Astrocyte of the spinal cord (primary cell): ENCODE results near the gene GP1BA.
"Not testable (repeated sequence)": the region's sequence is repeated elsewhere in the genome, so short reads cannot be mapped to it uniquely, and the experiment has no call there.

ENCODE experiments used
- DNase-seq: peaks from one replicate; pipeline ENCODE4 v3.0.0; 2011; ENCODE audit warnings: low read depth, low spot score
- H3K4me3 ChIP-seq: 2 replicates; pipeline ENCODE4 v1.5.1; 2011; ENCODE audit warnings: low read depth, mild to moderate bottlenecking, low read length, moderate library complexity
- in situ Hi-C: cut with HindIII; loops from 2 replicates; pipeline ENCODE4 v1.10.0; 2017; ENCODE audit warnings: low sequenced_read_pairs
- TF ChIP-seq, protein P1 (sequence below): IDR thresholded peaks from 2 replicates; pipeline ENCODE4 v1.5.1; 2012; ENCODE audit warnings: low read depth, mild to moderate bottlenecking, low read length, inconsistent platforms

GP1BA gene

DNA sequence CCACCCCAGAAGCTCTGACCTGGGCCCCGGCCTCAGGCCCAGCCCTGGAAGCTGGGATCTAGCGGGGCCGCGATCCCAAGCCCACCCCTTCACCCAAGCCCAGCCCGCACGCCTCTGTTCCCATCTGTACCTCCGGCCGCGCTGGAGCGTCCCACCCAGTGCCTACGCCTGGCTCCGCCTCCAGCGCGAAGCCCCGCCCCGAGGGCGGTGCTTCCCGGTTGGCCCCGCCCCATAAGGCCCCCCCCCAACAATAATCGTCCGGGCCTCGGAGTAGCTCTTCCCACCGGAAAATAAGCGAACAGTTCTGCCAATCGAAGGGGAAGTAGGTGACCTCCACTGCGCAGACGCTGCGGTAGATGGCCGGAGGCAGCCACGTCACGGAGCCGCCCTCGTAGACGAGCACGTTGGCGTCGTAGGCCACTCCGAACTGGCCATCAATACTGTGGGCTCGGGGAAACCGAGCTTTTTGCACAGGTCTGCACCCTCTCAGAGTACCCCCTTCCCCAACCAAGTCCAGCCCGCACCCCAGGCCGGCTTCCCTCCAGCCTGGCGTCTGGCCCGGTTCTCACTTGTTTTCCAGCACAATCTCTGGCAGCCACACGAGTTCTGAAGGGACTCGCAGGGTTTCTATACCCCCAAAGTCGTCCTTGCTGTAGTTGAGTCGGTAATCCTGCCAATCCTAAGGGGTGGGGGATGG lies 30.3 kb upstream of the GP1BA start:
- TF ChIP-seq, protein P1, sequence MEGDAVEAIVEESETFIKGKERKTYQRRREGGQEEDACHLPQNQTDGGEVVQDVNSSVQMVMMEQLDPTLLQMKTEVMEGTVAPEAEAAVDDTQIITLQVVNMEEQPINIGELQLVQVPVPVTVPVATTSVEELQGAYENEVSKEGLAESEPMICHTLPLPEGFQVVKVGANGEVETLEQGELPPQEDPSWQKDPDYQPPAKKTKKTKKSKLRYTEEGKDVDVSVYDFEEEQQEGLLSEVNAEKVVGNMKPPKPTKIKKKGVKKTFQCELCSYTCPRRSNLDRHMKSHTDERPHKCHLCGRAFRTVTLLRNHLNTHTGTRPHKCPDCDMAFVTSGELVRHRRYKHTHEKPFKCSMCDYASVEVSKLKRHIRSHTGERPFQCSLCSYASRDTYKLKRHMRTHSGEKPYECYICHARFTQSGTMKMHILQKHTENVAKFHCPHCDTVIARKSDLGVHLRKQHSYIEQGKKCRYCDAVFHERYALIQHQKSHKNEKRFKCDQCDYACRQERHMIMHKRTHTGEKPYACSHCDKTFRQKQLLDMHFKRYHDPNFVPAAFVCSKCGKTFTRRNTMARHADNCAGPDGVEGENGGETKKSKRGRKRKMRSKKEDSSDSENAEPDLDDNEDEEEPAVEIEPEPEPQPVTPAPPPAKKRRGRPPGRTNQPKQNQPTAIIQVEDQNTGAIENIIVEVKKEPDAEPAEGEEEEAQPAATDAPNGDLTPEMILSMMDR: no peak
- DNase-seq: no peak
- in situ Hi-C loops: no loop called here
- no peak overlapping the region for H3K4me3 ChIP-seq

DNA sequence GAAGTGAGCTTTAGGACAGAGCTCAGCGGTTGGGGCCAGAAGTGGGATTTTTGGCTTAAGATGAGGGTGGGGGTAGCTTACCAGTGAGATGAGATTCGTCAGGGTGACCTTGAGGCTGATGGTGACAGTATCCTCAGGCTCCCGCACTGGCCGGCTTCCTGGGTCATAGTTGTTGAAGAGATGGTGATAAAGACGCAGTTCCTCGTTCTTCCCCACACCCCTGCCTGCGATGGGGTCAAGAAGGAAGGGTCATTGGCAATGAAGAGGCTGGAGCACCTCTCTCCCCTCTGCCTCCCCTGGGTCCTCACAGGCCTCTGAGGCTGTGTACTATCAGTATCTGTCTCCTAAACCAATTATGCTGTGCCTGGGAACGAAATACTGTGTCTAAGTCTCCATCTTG lies 29.5 kb upstream of the GP1BA start:
- no peak for DNase-seq
- in situ Hi-C loops: no loop called here
- H3K4me3 ChIP-seq: no peak overlapping the region
- TF ChIP-seq, protein P1: no peak

DNA sequence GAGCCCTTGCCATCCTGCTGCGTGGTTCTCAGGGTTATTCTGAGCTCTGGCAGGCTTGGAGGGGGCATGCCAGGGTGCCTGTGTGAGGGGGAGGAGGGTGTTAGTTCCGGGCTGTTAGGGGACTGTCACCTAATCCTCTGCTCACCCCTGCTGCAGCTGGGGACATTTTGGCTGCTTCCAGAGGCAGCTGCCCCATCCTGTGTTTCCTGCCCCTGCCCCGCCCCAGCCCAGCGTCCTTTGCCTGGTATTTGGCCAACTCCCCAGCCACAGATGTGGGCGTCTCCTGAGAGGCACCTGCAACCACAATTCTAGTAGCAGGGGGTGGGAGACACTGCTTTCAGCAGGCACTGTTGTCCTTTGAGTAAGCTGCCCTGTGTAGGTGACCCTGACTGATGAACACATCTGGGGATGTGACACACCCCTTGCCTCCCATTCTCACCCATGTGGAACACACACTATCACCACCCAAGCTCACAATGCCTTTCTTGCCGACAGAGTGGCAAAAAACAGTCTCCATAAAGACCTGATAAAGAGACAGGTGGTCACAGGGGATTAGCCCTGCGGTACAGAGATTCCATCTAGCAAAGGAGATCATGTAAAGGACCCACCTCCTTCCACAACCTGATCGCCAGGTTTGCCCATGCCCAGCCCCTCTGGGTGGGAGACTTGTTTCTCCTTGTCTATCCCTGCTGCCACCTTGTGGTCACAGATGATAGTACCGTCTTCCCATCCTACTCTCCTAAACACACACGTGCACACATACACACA lies 28.8 kb upstream of the GP1BA start, which contains the start of gene CHRNE:
Gene CHRNE (minus strand): TSS at position 48 of the 768 bp plus-strand sequence. CDS start 35 bp downstream, at position 13.
- TF ChIP-seq, protein P1: peak; percentile 81
- in situ Hi-C loops: no loop called here
- no peak within 1 kb of the TSS for H3K4me3 ChIP-seq
- DNase-seq: peak; percentile 76

DNA sequence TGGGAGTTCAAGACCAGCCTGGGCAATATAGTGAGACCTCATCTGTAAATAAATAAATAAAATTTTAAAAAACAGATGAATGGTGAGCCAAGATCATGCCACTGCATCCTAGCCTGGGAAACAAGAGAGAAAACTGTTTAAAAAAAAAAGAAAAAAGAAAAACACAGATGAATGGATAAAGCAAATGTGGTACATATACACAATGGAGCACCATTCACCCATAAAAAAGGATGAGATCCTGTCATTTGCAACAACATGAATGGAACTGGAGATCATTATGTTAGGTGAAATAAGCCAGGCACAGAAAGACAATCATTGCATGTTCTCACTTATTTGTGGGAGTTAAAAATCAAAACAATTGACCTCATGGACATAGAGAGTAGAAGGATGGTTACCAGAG lies 25.4 kb upstream of the GP1BA start:
- in situ Hi-C loops, H3K4me3 ChIP-seq, DNase-seq: not testable (repeated sequence)

DNA sequence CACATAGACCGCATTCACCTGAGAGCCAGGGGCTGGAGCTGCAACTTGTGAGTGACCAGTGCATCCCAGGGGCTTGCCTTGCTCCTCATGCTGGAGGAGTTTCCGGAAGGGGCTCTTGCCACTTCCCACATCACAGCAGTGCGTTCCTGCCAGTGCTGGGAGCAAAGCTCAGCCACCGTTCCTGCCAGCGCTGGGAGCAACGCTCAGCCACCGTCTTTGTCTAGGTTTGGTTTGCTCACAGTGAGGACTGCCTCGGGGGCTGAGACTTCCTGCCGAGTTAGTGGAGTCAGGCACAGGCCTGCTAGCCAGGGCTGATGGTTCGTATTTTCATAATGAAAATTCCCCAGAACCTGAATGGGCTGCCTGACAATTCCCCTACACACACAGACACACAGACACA lies 23.8 kb upstream of the GP1BA start:
- peak; percentile 16 for DNase-seq
- TF ChIP-seq, protein P1: no peak
- in situ Hi-C loops: no loop called here

DNA sequence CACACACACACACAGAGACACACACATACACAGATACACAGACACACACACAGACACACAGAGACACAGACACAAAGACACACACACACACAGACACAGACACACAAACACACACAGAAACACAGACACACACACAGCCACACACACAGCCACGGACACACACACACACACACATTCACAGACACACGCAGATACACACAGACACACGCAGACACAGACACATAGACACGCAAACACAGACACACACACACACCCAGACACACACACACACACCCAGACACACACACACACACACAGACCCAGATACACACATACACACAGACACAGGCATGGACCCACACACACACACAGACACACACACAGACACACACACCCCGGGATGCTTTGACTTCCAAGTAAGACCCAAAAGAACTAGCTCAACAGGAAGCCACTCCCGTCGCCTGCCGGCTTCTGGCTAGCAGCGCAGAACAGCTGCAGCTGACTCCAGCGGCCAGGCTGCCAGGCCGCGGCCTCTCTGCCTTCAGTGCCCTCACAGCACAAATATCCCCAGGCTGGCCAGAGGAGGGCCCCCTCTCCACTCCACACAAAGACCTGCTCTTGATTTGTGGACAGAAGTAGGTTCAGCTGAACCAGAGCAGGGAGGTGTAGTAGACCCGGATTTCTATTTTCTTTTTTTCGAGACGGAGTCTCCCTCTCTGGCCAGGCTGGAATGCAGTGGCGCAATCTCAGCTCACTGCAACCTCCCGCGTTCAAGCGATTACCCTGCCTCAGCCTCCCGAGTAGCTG lies 23.2 kb upstream of the GP1BA start:
- H3K4me3 ChIP-seq: no peak overlapping the region
- TF ChIP-seq, protein P1: peak; percentile 86
- in situ Hi-C loops: no loop called here
- DNase-seq: peak; percentile 94

More for the DNA sequence above, 23.8 kb upstream of the GP1BA start:
- no peak overlapping the region for H3K4me3 ChIP-seq

DNA sequence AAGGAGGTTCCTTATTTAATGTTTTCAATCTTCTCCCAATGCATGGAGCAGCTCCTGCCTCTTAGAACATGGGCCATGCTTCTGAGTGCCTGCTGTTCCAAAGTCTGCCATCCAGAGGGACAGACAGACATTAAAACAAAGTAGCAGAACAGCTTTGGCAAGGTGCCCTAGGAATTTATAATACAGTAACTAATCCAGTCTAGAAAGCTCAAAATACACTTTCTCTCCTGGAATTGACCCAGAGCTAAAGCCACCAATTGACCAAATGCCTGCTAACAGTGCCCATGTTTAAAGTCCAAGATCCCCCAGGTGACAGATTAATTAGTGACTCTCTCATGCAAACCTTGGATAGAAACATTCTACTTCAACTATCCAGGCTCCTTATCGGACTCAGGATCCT lies 18.1 kb upstream of the GP1BA start:
- no peak overlapping the region for H3K4me3 ChIP-seq
- TF ChIP-seq, protein P1: no peak
- in situ Hi-C loops: no loop called here
- DNase-seq: no peak

DNA sequence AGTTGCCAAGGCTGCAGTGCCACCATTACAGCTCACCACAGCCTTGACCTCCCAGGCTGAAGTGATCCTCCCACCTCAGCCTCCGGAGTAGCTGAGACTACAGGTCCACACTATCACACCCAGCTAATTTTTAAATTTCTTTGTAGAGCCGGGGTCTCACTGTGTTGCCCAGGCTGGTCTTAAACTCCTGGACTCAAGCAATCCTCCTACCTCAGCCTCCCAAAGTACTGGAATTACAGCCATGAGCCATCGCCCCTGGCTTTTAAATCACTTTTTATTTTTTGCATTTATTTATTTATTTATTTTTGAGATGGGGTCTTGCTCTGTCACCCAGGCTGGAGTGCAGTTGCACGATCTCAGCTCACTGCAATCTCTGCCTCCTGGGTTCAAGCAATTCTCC lies 17.5 kb upstream of the GP1BA start:
- in situ Hi-C loops, DNase-seq, H3K4me3 ChIP-seq: not testable (repeated sequence)
